CD4-positive, alpha-beta T cell (primary cell): ENCODE results near the gene LRRTM4. TPM values are rescaled to one million over a fixed set of nuclear protein-coding genes. Genes with fewer than 3 reads are reported as not detected.

Experiments
- ATAC-seq: fragments of 200-7000 bp; cut with Tn5 transposase; one replicate; pipeline ENCODE4 v1.10.0; 2022; ENCODE audit warnings: mild to moderate bottlenecking; ENCODE audit not compliant: poor library complexity
- CTCF ChIA-PET: fragments of 350-600 bp; sonication (Branson Sonifier 250); formaldehyde crosslinking; loops from one replicate; lab custom pipeline; 2021; ENCODE audit warnings: antibody characterized with exemption, inconsistent platforms; lab: Charles Lee
- POLR2A ChIA-PET: fragments of 350-600 bp; sonication (Branson Sonifier 250); formaldehyde crosslinking; loops from one replicate; lab custom pipeline; 2021; ENCODE audit warnings: antibody characterized with exemption, inconsistent platforms; lab: Charles Lee
- DNase-seq, 14 experiments: peaks; one replicate each; pipeline ENCODE4 v3.0.0-alpha.2; 2013 to 2020; ENCODE audit warnings: mixed read lengths in 2 of 14
- H3K27ac ChIP-seq, 2 donors: one replicate each; pipeline versions ENCODE4 v1.5.1 to v1.7.0; 2013; ENCODE audit warnings: low read length in 2 of 2, low read depth in 1 of 2, mild to moderate bottlenecking in 1 of 2
- H3K27me3 ChIP-seq, 2 experiments: 1 replicate in 1 of 2; 2 replicates in 1 of 2; pipeline versions ENCODE4 v1.6.1 to v1.7.0; 2013; ENCODE audit warnings: low read length in 2 of 2, control low read depth in 1 of 2, mild to moderate bottlenecking in 1 of 2, moderate library complexity in 1 of 2; ENCODE audit not compliant: insufficient read depth in 2 of 2, control insufficient read depth in 1 of 2
- H3K36me3 ChIP-seq: one replicate; pipeline ENCODE4 v1.6.1; 2013; ENCODE audit warnings: low read length, control low read depth; ENCODE audit not compliant: insufficient read depth
- H3K4me1 ChIP-seq: one replicate; pipeline ENCODE4 v1.6.1; 2013; ENCODE audit warnings: low read length, control low read depth; ENCODE audit not compliant: insufficient read depth
- H3K4me3 ChIP-seq: one replicate; pipeline ENCODE4 v1.5.1; 2013; ENCODE audit warnings: mild to moderate bottlenecking, low read length, moderate library complexity
- H3K9me3 ChIP-seq, 2 experiments: 1 replicate in 1 of 2; 2 replicates in 1 of 2; pipeline versions ENCODE4 v1.6.1 to v1.7.0; 2013; ENCODE audit warnings: low read length in 2 of 2, mild to moderate bottlenecking in 2 of 2, control low read depth in 1 of 2, moderate library complexity in 1 of 2; ENCODE audit not compliant: control insufficient read depth in 1 of 2, insufficient read depth in 1 of 2
- H3K27ac Mint-ChIP-seq: one replicate; pipeline ENCODE4 v1.8.0; 2020; ENCODE audit warnings: mixed read lengths
- H3K27me3 Mint-ChIP-seq: one replicate; pipeline ENCODE4 v1.8.0; 2021; ENCODE audit warnings: mixed read lengths
- H3K36me3 Mint-ChIP-seq: one replicate; pipeline ENCODE4 v1.8.0; 2021; ENCODE audit warnings: low read depth, mixed read lengths
- H3K4me1 Mint-ChIP-seq: one replicate; pipeline ENCODE4 v1.8.0; 2021; ENCODE audit warnings: low read depth, mixed read lengths
- H3K4me3 Mint-ChIP-seq: one replicate; pipeline ENCODE4 v1.8.0; 2020; ENCODE audit warnings: mild to moderate bottlenecking, mixed read lengths
- H3K9me3 Mint-ChIP-seq: one replicate; pipeline ENCODE4 v1.8.0; 2020; ENCODE audit warnings: mixed read lengths
- CTCF ChIP-seq: fragments of 200-600 bp; IDR thresholded peaks from one replicate; pipeline ENCODE4 v1.8.0; 2022; ENCODE audit warnings: antibody characterized with exemption, mild to moderate bottlenecking
- intact Hi-C, 2 experiments: fragments of 100-400 bp; cut with DNase I in 1 of 2; cut with micrococcal nuclease in 1 of 2; formaldehyde crosslinking; loops; one replicate each; pipeline versions ENCODE4 v1.15.1 to v1.9.0; 2023 to 2025; cut with DNase I, micrococcal nuclease
- total RNA-seq, 174 experiments: library from RNA in 2 of 174; stranded (reverse) in 2 of 174; gene quantifications; one replicate each; pipeline ENCODE4 v1.2.3 and lab custom pipeline; 2021 to 2026

LRRTM4 gene
- total RNA-seq, 2 experiments from 2014 or later: not detected

GRCh38 chr2:76829374-76830234, 692.6 kb downstream of the LRRTM4 start:
- Histone ChIP-seq H3K4me1 (no peaks in the 10 kb centered on the region), H3K36me3 (no peaks in the 10 kb centered on the region), H3K27ac (no peak overlapping the region), H3K4me3 (no peak overlapping the region), H3K27me3 (no peaks in the 10 kb centered on the region), H3K9me3 (peaks cover 3 to 5% of the 10 kb centered on the region in 2 experiments)
- H3K27me3 Mint-ChIP-seq: no peaks in the 10 kb centered on the region
- no peak overlapping the region for H3K27ac Mint-ChIP-seq
- no peak for TF ChIP-seq CTCF
- no peak overlapping the region for H3K4me3 Mint-ChIP-seq
- intact Hi-C loops: no loop called here
- CTCF ChIA-PET: no interaction called here
- H3K9me3 Mint-ChIP-seq: peaks cover 3% of the 10 kb centered on the region
- H3K36me3 Mint-ChIP-seq: no peaks in the 10 kb centered on the region
- POLR2A ChIA-PET: no interaction called here
- no peak for ATAC-seq
- H3K4me1 Mint-ChIP-seq: no peaks in the 10 kb centered on the region
- no peak for DNase-seq

GRCh38 chr2:76826691-76827090, 695.5 kb downstream of the LRRTM4 start:
- DNase-seq (no peak), ATAC-seq (no peak)
- Histone ChIP-seq H3K36me3 (no peaks in the 10 kb centered on the region), H3K4me1 (no peaks in the 10 kb centered on the region), H3K27me3 (no peaks in the 10 kb centered on the region), H3K4me3 (no peak overlapping the region), H3K27ac (no peak overlapping the region), H3K9me3 (no peaks in the 10 kb centered on the region)
- ChIA-PET CTCF (no interaction called here), POLR2A (no interaction called here)
- Mint-ChIP-seq H3K4me3 (no peak overlapping the region), H3K27me3 (no peaks in the 10 kb centered on the region), H3K9me3 (peaks cover 3% of the 10 kb centered on the region), H3K36me3 (no peaks in the 10 kb centered on the region), H3K4me1 (no peaks in the 10 kb centered on the region), H3K27ac (no peak overlapping the region)
- no peak for TF ChIP-seq CTCF
- intact Hi-C loops: no loop called here

GRCh38 chr2:76825140-76825970, 696.8 kb downstream of the LRRTM4 start:
- Mint-ChIP-seq H3K27ac (no peak overlapping the region), H3K9me3 (peaks cover 3% of the 10 kb centered on the region), H3K4me1 (no peaks in the 10 kb centered on the region), H3K27me3 (no peaks in the 10 kb centered on the region), H3K4me3 (no peak overlapping the region), H3K36me3 (no peaks in the 10 kb centered on the region)
- Histone ChIP-seq H3K27ac (no peak overlapping the region), H3K36me3 (no peaks in the 10 kb centered on the region), H3K27me3 (no peaks in the 10 kb centered on the region), H3K9me3 (no peaks in the 10 kb centered on the region), H3K4me3 (no peak overlapping the region), H3K4me1 (no peaks in the 10 kb centered on the region)
- intact Hi-C loops: no loop called here
- no peak for TF ChIP-seq CTCF
- DNase-seq (no peak), ATAC-seq (no peak)
- CTCF ChIA-PET: no interaction called here
- POLR2A ChIA-PET: no interaction called here
